Mesendoderm (in vitro differentiated cells): ENCODE data around the gene SLC1A2.

ENCODE experiments used
- DNase-seq: peaks from one replicate; pipeline ENCODE4 v3.0.0; 2013
- H2AK5ac ChIP-seq: 2 replicates; pipeline ENCODE4 v1.6.1; 2013; ENCODE audit warnings: low read length, inconsistent platforms
- H2BK120ac ChIP-seq: 2 replicates; pipeline ENCODE4 v1.6.1; 2013; ENCODE audit warnings: low read depth, mild to moderate bottlenecking, low read length, moderate library complexity, mixed read lengths
- H2BK15ac ChIP-seq: replicated peaks from 2 replicates; pipeline ENCODE4 v1.6.1; 2013; ENCODE audit warnings: low read depth, mild to moderate bottlenecking, moderate library complexity
- H2BK5ac ChIP-seq: 2 replicates; pipeline ENCODE4 v1.6.1; 2013; ENCODE audit warnings: low read length, inconsistent platforms
- H3K18ac ChIP-seq: 2 replicates; pipeline ENCODE4 v1.6.1; 2013; ENCODE audit warnings: mild to moderate bottlenecking, low read length, mixed read lengths
- H3K23ac ChIP-seq: one replicate; pipeline ENCODE4 v1.6.1; 2013; ENCODE audit warnings: low read length
- H3K27ac ChIP-seq: 2 replicates; pipeline ENCODE4 v1.5.1; 2013; ENCODE audit warnings: low read depth, mild to moderate bottlenecking, inconsistent platforms, low read length, moderate library complexity
- H3K27me3 ChIP-seq: 2 replicates; pipeline ENCODE4 v1.6.1; 2013; ENCODE audit warnings: low read length, control low read depth, mild to moderate bottlenecking, inconsistent platforms; ENCODE audit not compliant: insufficient read depth, poor library complexity
- H3K36me3 ChIP-seq: 2 replicates; pipeline ENCODE4 v1.6.1; 2013; ENCODE audit warnings: low read length, inconsistent platforms; ENCODE audit not compliant: control insufficient read depth, insufficient read depth
- H3K4ac ChIP-seq: one replicate; pipeline ENCODE4 v1.6.1; 2013; ENCODE audit warnings: low read depth, mild to moderate bottlenecking, low read length, moderate library complexity
- H3K4me1 ChIP-seq: 2 replicates; pipeline ENCODE4 v1.6.1; 2013; ENCODE audit warnings: low read depth, low read length, inconsistent platforms; ENCODE audit not compliant: control insufficient read depth
- H3K4me2 ChIP-seq: 2 replicates; pipeline ENCODE4 v1.6.1; 2013; ENCODE audit warnings: low read length
- H3K4me3 ChIP-seq: 2 replicates; pipeline ENCODE4 v1.5.1; 2013; ENCODE audit warnings: mild to moderate bottlenecking, low read length
- H3K56ac ChIP-seq: one replicate; pipeline ENCODE4 v1.6.1; 2013; ENCODE audit warnings: low read length
- H3K79me1 ChIP-seq: 2 replicates; pipeline ENCODE4 v1.6.1; 2013; ENCODE audit warnings: low read length, inconsistent platforms
- H3K79me2 ChIP-seq: 2 replicates; pipeline ENCODE4 v1.6.1; 2013; ENCODE audit warnings: mild to moderate bottlenecking, low read length; ENCODE audit not compliant: control insufficient read depth, insufficient read depth
- H3K9ac ChIP-seq: 2 replicates; pipeline ENCODE4 v1.6.1; 2013; ENCODE audit warnings: low read length, inconsistent platforms
- H4K5ac ChIP-seq: one replicate; pipeline ENCODE4 v1.6.1; 2013; ENCODE audit warnings: low read length
- H4K8ac ChIP-seq: one replicate; pipeline ENCODE4 v1.6.1; 2013; ENCODE audit warnings: low read depth, mild to moderate bottlenecking, control low read depth, low read length, moderate library complexity
- WGBS: extraction: QIAGEN DNeasy Blood & Tissue Kit; methylation state at CpG from one replicate; pipeline ENCODE4 v1.1.7; 2013; ENCODE audit warnings: low lambda C conversion rate, missing lambda C conversion rate; ENCODE audit not compliant: insufficient coverage; ENCODE audit errors: extremely low coverage; 5-methylcytosine and 5-hydroxymethylcytosine counted together

SLC1A2 gene

GRCh38 chr11:35340071-35340470 is 79.3 kb downstream of the SLC1A2 start:
- H3K9ac ChIP-seq, result no peak overlapping the region
- WGBS, result no CpG with 5 or more reads among the region's 3 CpGs

GRCh38 chr11:35338921-35339320 is 80.4 kb downstream of the SLC1A2 start:
- Histone ChIP-seq H3K4me1 (no peaks in the 10 kb centered on the region), H3K23ac (no peak overlapping the region), H3K27me3 (no peaks in the 10 kb centered on the region), H2BK120ac (no peak overlapping the region), H4K8ac (no peak overlapping the region), H3K36me3 (no peaks in the 10 kb centered on the region), H2BK5ac (no peak overlapping the region), H3K56ac (no peak overlapping the region), H3K4me3 (no peak overlapping the region), H2AK5ac (no peak overlapping the region), H3K4me2 (no peak overlapping the region), H3K4ac (no peak overlapping the region), H4K5ac (no peak overlapping the region), H3K27ac (no peak overlapping the region), H3K18ac (no peak overlapping the region), H3K79me2 (no peaks in the 10 kb centered on the region), H2BK15ac (no peak overlapping the region), H3K9ac (no peak overlapping the region), H3K79me1 (no peaks in the 10 kb centered on the region)
- no peak for DNase-seq
- no CpG with 5 or more reads among the region's 2 CpGs for WGBS

More at GRCh38 chr11:35340071-35340470, 79.3 kb downstream of the SLC1A2 start:
- no peak overlapping the region for H2BK15ac ChIP-seq
- H2AK5ac ChIP-seq, result no peak overlapping the region
- H2BK5ac ChIP-seq, result no peak overlapping the region
- no peaks in the 10 kb centered on the region for H3K79me2 ChIP-seq
- H3K18ac ChIP-seq, result no peak overlapping the region
- no peak overlapping the region for H3K4me3 ChIP-seq
- no peaks in the 10 kb centered on the region for H3K27me3 ChIP-seq
- no peak overlapping the region for H3K56ac ChIP-seq
- H4K5ac ChIP-seq, result no peak overlapping the region
- no peak overlapping the region for H2BK120ac ChIP-seq
- H4K8ac ChIP-seq, result no peak overlapping the region
- no peak overlapping the region for H3K4me2 ChIP-seq
- no peaks in the 10 kb centered on the region for H3K4me1 ChIP-seq
- no peaks in the 10 kb centered on the region for H3K36me3 ChIP-seq
- no peak overlapping the region for H3K23ac ChIP-seq
- no peaks in the 10 kb centered on the region for H3K79me1 ChIP-seq
- H3K27ac ChIP-seq, result no peak overlapping the region
- H3K4ac ChIP-seq, result no peak overlapping the region
- no peak for DNase-seq

GRCh38 chr11:35337914-35338305 is 81.4 kb downstream of the SLC1A2 start:
- no peak overlapping the region for H3K9ac ChIP-seq
- no peak overlapping the region for H3K18ac ChIP-seq
- H2BK120ac ChIP-seq, result no peak overlapping the region
- H3K4me2 ChIP-seq, result no peak overlapping the region
- H4K8ac ChIP-seq, result no peak overlapping the region
- H3K4me1 ChIP-seq, result no peaks in the 10 kb centered on the region
- no peak overlapping the region for H3K23ac ChIP-seq
- no peaks in the 10 kb centered on the region for H3K27me3 ChIP-seq
- no peak overlapping the region for H2BK15ac ChIP-seq
- no peak for DNase-seq
- WGBS, result no CpG with 5 or more reads among the region's 2 CpGs
- H4K5ac ChIP-seq, result no peak overlapping the region
- no peaks in the 10 kb centered on the region for H3K79me2 ChIP-seq
- H3K4ac ChIP-seq, result no peak overlapping the region
- H3K36me3 ChIP-seq, result no peaks in the 10 kb centered on the region
- no peak overlapping the region for H2AK5ac ChIP-seq
- no peak overlapping the region for H3K56ac ChIP-seq
- no peaks in the 10 kb centered on the region for H3K79me1 ChIP-seq
- H3K27ac ChIP-seq, result no peak overlapping the region
- H2BK5ac ChIP-seq, result no peak overlapping the region
- no peak overlapping the region for H3K4me3 ChIP-seq

- Histone ChIP-seq H3K9ac (no peak overlapping the region), H3K79me2 (no peaks in the 10 kb centered on the region), H3K4me3 (no peak overlapping the region), H3K79me1 (no peaks in the 10 kb centered on the region), H3K18ac (no peak overlapping the region), H2BK120ac (no peak overlapping the region), H2AK5ac (no peak overlapping the region), H2BK5ac (no peak overlapping the region), H3K27ac (no peak overlapping the region), H3K27me3 (no peaks in the 10 kb centered on the region), H4K5ac (no peak overlapping the region), H3K4me2 (no peak overlapping the region), H3K36me3 (no peaks in the 10 kb centered on the region), H3K4me1 (no peaks in the 10 kb centered on the region), H3K4ac (no peak overlapping the region), H4K8ac (no peak overlapping the region), H3K23ac (no peak overlapping the region), H2BK15ac (no peak overlapping the region), H3K56ac (no peak overlapping the region)
- no CpG with 5 or more reads among the region's 3 CpGs for WGBS
- peak; percentile 60 for DNase-seq
Observed at GRCh38 chr11:35337136-35337913, 82.0 kb downstream of the SLC1A2 start.

- Histone ChIP-seq H3K4ac (no peak overlapping the region), H3K56ac (no peak overlapping the region), H3K79me2 (no peaks in the 10 kb centered on the region), H2BK5ac (no peak overlapping the region), H2AK5ac (no peak overlapping the region), H2BK120ac (no peak overlapping the region), H3K9ac (no peak overlapping the region), H3K4me2 (no peak overlapping the region), H2BK15ac (no peak overlapping the region), H3K23ac (no peak overlapping the region), H4K8ac (peak overlapping the region; percentile 42), H3K27ac (no peak overlapping the region), H3K79me1 (no peaks in the 10 kb centered on the region), H3K36me3 (no peaks in the 10 kb centered on the region), H3K27me3 (no peaks in the 10 kb centered on the region), H3K4me3 (no peak overlapping the region), H3K18ac (no peak overlapping the region), H3K4me1 (peaks cover 2% of the 10 kb centered on the region), H4K5ac (no peak overlapping the region)
- no CpG with 5 or more reads among the region's 1 CpG for WGBS
- DNase-seq, result no peak
Observed at GRCh38 chr11:35336726-35337125, 82.6 kb downstream of the SLC1A2 start.

GRCh38 chr11:35335226-35335625 is 84.1 kb downstream of the SLC1A2 start:
- Histone ChIP-seq H3K4me2 (no peak overlapping the region), H2BK15ac (no peak overlapping the region), H3K4me3 (no peak overlapping the region), H4K5ac (no peak overlapping the region), H4K8ac (no peak overlapping the region), H2AK5ac (peak overlapping the region; percentile 51), H3K18ac (no peak overlapping the region), H3K9ac (no peak overlapping the region), H3K27ac (no peak overlapping the region), H2BK5ac (no peak overlapping the region), H3K4ac (no peak overlapping the region), H3K27me3 (no peaks in the 10 kb centered on the region), H3K56ac (no peak overlapping the region), H3K23ac (no peak overlapping the region), H3K79me1 (no peaks in the 10 kb centered on the region), H3K4me1 (peaks cover 5% of the 10 kb centered on the region), H2BK120ac (no peak overlapping the region), H3K36me3 (no peaks in the 10 kb centered on the region), H3K79me2 (no peaks in the 10 kb centered on the region)
- no CpG with 5 or more reads among the region's 2 CpGs for WGBS
- DNase-seq, result no peak
